Liver (tissue), 9 donors: ENCODE data around the gene CRNN. TPM values are rescaled to one million over a fixed set of nuclear protein-coding genes. Genes with fewer than 3 reads are reported as not detected.

Experiments used
- DNase-seq: peaks from one replicate; pipeline ENCODE4 v3.0.0-alpha.2; 2017; ENCODE audit warnings: low spot score
- H3K27ac ChIP-seq, 2 donors: one replicate each; pipeline ENCODE4 v1.7.0; 2013; ENCODE audit warnings: inconsistent platforms in 2 of 2, low read length in 2 of 2, control low read depth in 1 of 2, low read depth in 1 of 2, mild to moderate bottlenecking in 1 of 2
- H3K27me3 ChIP-seq, 4 donors: one replicate each; pipeline versions ENCODE4 v1.6.1 to v1.7.0; 2013; ENCODE audit warnings: low read length in 3 of 4, inconsistent platforms in 1 of 4, mild to moderate bottlenecking in 1 of 4, moderate library complexity in 1 of 4; ENCODE audit not compliant: control insufficient read depth in 4 of 4, insufficient read depth in 4 of 4
- H3K36me3 ChIP-seq, 4 donors: one replicate each; pipeline versions ENCODE4 v1.6.1 to v1.7.0; 2013; ENCODE audit warnings: low read length in 3 of 4, mild to moderate bottlenecking in 3 of 4, low read depth in 1 of 4, moderate library complexity in 1 of 4; ENCODE audit not compliant: control insufficient read depth in 4 of 4, insufficient read depth in 3 of 4
- H3K4me1 ChIP-seq, 4 donors: one replicate each; pipeline versions ENCODE4 v1.6.1 to v1.7.0; 2013; ENCODE audit warnings: low read length in 3 of 4, mild to moderate bottlenecking in 3 of 4, moderate library complexity in 1 of 4; ENCODE audit not compliant: control insufficient read depth in 4 of 4, insufficient read depth in 4 of 4
- H3K4me3 ChIP-seq, 3 donors: one replicate each; pipeline versions ENCODE4 v1.6.1 to v1.7.0; 2013; ENCODE audit warnings: low read length in 3 of 3, control low read depth in 1 of 3, low read depth in 1 of 3, mild to moderate bottlenecking in 1 of 3
- H3K9ac ChIP-seq, 2 donors: one replicate each; pipeline ENCODE4 v1.7.0; 2013; ENCODE audit warnings: low read length in 2 of 2, mild to moderate bottlenecking in 2 of 2, moderate library complexity in 2 of 2, control low read depth in 1 of 2, low read depth in 1 of 2
- H3K9me3 ChIP-seq, 4 donors: one replicate each; pipeline versions ENCODE4 v1.6.1 to v1.7.0; 2013; ENCODE audit warnings: low read length in 3 of 4; ENCODE audit not compliant: control insufficient read depth in 4 of 4
- EGR1 ChIP-seq, 2 donors: IDR thresholded peaks; 2 replicates each; pipeline ENCODE4 v1.6.1; 2016 to 2018; ENCODE audit warnings: antibody characterized with exemption in 2 of 2, low read depth in 2 of 2
- FOXA2 ChIP-seq: IDR thresholded peaks from 2 replicates; pipeline ENCODE4 v1.6.1; 2016; ENCODE audit warnings: antibody characterized with exemption
- GABPA ChIP-seq, 2 donors: IDR thresholded peaks in 1 of 2; conservative IDR thresholded peaks in 1 of 2; 2 replicates each; pipeline ENCODE4 v1.6.1; 2016; ENCODE audit warnings: antibody characterized with exemption in 2 of 2, mild to moderate bottlenecking in 1 of 2, moderate library complexity in 1 of 2
- HNF4A ChIP-seq, 2 donors: conservative IDR thresholded peaks; 2 replicates each; pipeline ENCODE4 v1.6.1; 2016; ENCODE audit warnings: antibody characterized with exemption in 2 of 2, mild to moderate bottlenecking in 2 of 2
- HNF4G ChIP-seq: IDR thresholded peaks from 2 replicates; pipeline ENCODE4 v1.6.1; 2016; ENCODE audit warnings: antibody characterized with exemption
- RAD21 ChIP-seq, 2 donors: IDR thresholded peaks; 2 replicates each; pipeline ENCODE4 v1.6.1; 2016; ENCODE audit warnings: antibody characterized with exemption in 2 of 2, mild to moderate bottlenecking in 2 of 2
- SP1 ChIP-seq: IDR thresholded peaks from 2 replicates; pipeline ENCODE4 v1.6.1; 2018; ENCODE audit warnings: antibody characterized with exemption, mild to moderate bottlenecking
- TAF1 ChIP-seq: conservative IDR thresholded peaks from 2 replicates; pipeline ENCODE4 v1.6.1; 2016; ENCODE audit warnings: antibody characterized with exemption, mild to moderate bottlenecking
- YY1 ChIP-seq: IDR thresholded peaks from 2 replicates; pipeline ENCODE4 v1.6.1; 2016; ENCODE audit warnings: antibody characterized with exemption, mild to moderate bottlenecking
- WGBS: extraction: QIAGEN DNeasy Blood & Tissue Kit; methylation state at CpG from one replicate; pipeline ENCODE4 v1.1.7; 2013; 5-methylcytosine and 5-hydroxymethylcytosine counted together
- polyA plus RNA-seq, 2 donors: library from polyadenylated mRNA; stranded (reverse) in 1 of 2; unstranded in 1 of 2; fragments of 200-250 nt in 1 of 2; fragments of >200 nt in 1 of 2; fragmentation: Nextera tagmentation in 1 of 2; extraction: Ambion mirVana in 1 of 2; gene quantifications; one replicate each; pipeline versions ENCODE4 v1.2.1 to v1.2.3, GENCODE V29; 2013 to 2015
- total RNA-seq, 2 donors: library from RNA; depleted of rRNA; stranded (reverse); fragments of >200 nt; gene quantifications; one replicate each; pipeline ENCODE4 v1.2.3, GENCODE V29; 2014
- TF ChIP-seq, protein P1 (sequence below): IDR thresholded peaks from 2 replicates; pipeline ENCODE4 v1.6.1; 2016; ENCODE audit warnings: antibody characterized with exemption
- TF ChIP-seq, protein P2 (sequence below): IDR thresholded peaks from 2 replicates; pipeline ENCODE4 v1.6.1; 2016; ENCODE audit warnings: antibody characterized with exemption
- TF ChIP-seq, protein P3 (sequence below): fragments of 150-350 bp; IDR thresholded peaks from 2 replicates; pipeline ENCODE4 v1.5.1; 2017; ENCODE audit warnings: improper control_type of control experiment, low read depth, low read length; ENCODE audit not compliant: missing input control
- TF ChIP-seq, protein P4 (sequence below): IDR thresholded peaks from 2 replicates; pipeline ENCODE4 v1.6.1; 2016; ENCODE audit warnings: antibody characterized with exemption
- donor health status: healthy.
- donor health status: healthy.
- donor health status: healthy.
- donor health status: healthy.
- donor health status: healthy.

CRNN gene
- total and polyA plus RNA-seq, 4 donors: 0.05 to 0.22 TPM; not detected in 2

DNA sequence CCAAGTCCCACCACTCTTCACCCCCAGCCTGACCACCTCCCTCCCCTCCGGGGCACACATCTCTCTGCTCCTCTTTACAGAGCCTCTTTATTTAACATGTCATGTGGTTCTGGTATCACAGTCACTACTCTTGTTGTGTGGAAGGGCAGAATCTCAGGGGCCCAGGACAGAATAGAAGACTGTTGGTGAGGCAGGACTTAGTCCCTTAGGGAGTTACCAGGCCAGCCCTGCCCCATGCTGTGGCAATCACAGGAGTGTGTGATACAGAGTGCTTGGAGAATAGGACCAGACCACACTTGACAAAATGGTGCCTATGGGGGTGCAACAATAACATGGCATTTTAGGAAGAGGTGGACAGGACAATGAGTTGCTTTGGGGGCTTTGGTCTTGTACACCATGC lies 43.0 kb upstream of the CRNN start:
- WGBS: 86% methylated on average over 1 of the region's 1 CpG
- no peak overlapping the region for H3K4me3 ChIP-seq
- peaks cover 0 to 4% (median 2%) of the 10 kb centered on the region in 4 donors for H3K4me1 ChIP-seq
- no peak overlapping the region for H3K27ac ChIP-seq
- no peaks in the 10 kb centered on the region for H3K36me3 ChIP-seq
- no peak overlapping the region for H3K9ac ChIP-seq
- DNase-seq: no peak
- H3K9me3 ChIP-seq: no peaks in the 10 kb centered on the region
- TF ChIP-seq FOXA2 (no peak), EGR1 (IDR thresholded peaks at IDR 0.05; ENCODE audit: low read depth in 2 of 2) (no peak), SP1 (no peak)
- TF ChIP-seq, protein P1, sequence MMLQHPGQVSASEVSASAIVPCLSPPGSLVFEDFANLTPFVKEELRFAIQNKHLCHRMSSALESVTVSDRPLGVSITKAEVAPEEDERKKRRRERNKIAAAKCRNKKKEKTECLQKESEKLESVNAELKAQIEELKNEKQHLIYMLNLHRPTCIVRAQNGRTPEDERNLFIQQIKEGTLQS: no peak
- no peaks in the 10 kb centered on the region for H3K27me3 ChIP-seq

DNA sequence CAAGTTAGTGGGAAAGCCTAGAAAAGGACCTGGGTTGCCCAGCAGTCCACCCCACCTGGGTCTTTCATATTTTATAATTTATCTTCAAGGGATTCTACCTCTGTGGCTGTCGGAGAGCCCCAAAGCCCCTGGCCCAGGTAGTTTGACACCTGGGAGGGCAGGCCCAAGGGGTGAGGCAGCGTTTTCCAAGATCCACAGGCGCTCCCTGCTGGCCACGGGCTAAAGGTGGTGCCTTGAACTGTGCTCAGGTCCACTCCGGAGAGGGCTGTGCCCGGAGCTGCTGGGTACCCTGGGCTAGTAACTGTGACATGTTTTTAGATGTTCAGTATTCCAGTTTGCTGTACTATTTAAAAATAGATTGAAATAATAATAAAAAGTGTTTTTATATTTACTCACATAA lies 37.2 kb upstream of the CRNN start:
- DNase-seq: no peak
- no peaks in the 10 kb centered on the region for H3K9me3 ChIP-seq
- no peak overlapping the region for H3K27ac ChIP-seq
- H3K36me3 ChIP-seq: no peaks in the 10 kb centered on the region
- TF ChIP-seq, protein P1: no peak
- TF ChIP-seq, protein P2, sequence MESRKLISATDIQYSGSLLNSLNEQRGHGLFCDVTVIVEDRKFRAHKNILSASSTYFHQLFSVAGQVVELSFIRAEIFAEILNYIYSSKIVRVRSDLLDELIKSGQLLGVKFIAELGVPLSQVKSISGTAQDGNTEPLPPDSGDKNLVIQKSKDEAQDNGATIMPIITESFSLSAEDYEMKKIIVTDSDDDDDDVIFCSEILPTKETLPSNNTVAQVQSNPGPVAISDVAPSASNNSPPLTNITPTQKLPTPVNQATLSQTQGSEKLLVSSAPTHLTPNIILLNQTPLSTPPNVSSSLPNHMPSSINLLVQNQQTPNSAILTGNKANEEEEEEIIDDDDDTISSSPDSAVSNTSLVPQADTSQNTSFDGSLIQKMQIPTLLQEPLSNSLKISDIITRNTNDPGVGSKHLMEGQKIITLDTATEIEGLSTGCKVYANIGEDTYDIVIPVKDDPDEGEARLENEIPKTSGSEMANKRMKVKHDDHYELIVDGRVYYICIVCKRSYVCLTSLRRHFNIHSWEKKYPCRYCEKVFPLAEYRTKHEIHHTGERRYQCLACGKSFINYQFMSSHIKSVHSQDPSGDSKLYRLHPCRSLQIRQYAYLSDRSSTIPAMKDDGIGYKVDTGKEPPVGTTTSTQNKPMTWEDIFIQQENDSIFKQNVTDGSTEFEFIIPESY: no peak
- peak; percentile 10 to 45 for TF ChIP-seq HNF4A (conservative IDR thresholded peaks at IDR 0.05)
- no peak for TF ChIP-seq TAF1
- no peak for TF ChIP-seq EGR1 (IDR thresholded peaks at IDR 0.05; ENCODE audit: low read depth in 2 of 2)
- no peak for TF ChIP-seq SP1
- no peaks in the 10 kb centered on the region for H3K4me1 ChIP-seq
- WGBS: 44% methylated on average over 6 of the region's 6 CpGs
- H3K9ac ChIP-seq: no peak overlapping the region
- H3K27me3 ChIP-seq: no peaks in the 10 kb centered on the region
- H3K4me3 ChIP-seq: no peak overlapping the region

DNA sequence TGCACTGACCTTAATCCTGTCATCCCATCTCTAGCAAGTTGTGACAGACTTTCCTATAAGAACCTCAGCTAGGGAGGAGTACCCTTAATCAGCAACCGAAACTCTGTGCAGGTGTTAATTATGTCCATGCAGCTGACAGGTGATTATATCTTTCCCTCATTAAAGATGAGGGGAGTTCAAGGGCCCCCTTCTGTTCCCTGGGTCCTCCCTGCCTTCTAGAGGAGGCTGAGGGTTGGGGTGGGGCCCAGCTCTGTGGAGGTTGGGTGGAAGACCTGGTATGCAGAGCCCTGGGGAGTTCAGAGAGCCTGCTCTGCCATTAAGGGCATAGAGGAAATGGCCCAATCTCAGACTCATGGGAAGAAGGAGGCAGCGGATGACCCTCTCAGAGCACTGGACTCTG lies 35.6 kb upstream of the CRNN start:
- Histone ChIP-seq H3K27me3 (no peaks in the 10 kb centered on the region), H3K4me3 (no peak overlapping the region), H3K9me3 (no peaks in the 10 kb centered on the region), H3K4me1 (no peaks in the 10 kb centered on the region), H3K27ac (no peak overlapping the region), H3K9ac (no peak overlapping the region), H3K36me3 (no peaks in the 10 kb centered on the region)
- DNase-seq: no peak
- 96% methylated on average over 2 of the region's 2 CpGs for WGBS
- TF ChIP-seq, protein P3, sequence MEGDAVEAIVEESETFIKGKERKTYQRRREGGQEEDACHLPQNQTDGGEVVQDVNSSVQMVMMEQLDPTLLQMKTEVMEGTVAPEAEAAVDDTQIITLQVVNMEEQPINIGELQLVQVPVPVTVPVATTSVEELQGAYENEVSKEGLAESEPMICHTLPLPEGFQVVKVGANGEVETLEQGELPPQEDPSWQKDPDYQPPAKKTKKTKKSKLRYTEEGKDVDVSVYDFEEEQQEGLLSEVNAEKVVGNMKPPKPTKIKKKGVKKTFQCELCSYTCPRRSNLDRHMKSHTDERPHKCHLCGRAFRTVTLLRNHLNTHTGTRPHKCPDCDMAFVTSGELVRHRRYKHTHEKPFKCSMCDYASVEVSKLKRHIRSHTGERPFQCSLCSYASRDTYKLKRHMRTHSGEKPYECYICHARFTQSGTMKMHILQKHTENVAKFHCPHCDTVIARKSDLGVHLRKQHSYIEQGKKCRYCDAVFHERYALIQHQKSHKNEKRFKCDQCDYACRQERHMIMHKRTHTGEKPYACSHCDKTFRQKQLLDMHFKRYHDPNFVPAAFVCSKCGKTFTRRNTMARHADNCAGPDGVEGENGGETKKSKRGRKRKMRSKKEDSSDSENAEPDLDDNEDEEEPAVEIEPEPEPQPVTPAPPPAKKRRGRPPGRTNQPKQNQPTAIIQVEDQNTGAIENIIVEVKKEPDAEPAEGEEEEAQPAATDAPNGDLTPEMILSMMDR: no peak
- TF ChIP-seq GABPA (IDR thresholded peaks at IDR 0.05 in 1 of 2, conservative IDR thresholded peaks at IDR 0.05 in 1 of 2) (no peak), EGR1 (IDR thresholded peaks at IDR 0.05; ENCODE audit: low read depth in 2 of 2) (no peak), YY1 (no peak), RAD21 (IDR thresholded peaks at IDR 0.05) (no peak), SP1 (no peak), FOXA2 (no peak), HNF4G (no peak), HNF4A (conservative IDR thresholded peaks at IDR 0.05) (no peak)
- TF ChIP-seq, protein P2: no peak
- TF ChIP-seq, protein P1: no peak
- TF ChIP-seq, protein P4, sequence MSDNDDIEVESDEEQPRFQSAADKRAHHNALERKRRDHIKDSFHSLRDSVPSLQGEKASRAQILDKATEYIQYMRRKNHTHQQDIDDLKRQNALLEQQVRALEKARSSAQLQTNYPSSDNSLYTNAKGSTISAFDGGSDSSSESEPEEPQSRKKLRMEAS: no peak
